H9 (cell line): Measurements from ENCODE around the gene NAA50. TPM values are rescaled to one million over a fixed set of nuclear protein-coding genes. Genes with fewer than 3 reads are reported as not detected.

Experiments
- DNase-seq: peaks from one replicate; pipeline ENCODE4 v3.0.0-alpha.2; 2017
- H2AFZ ChIP-seq: one replicate; pipeline ENCODE4 v1.6.1; 2013; ENCODE audit warnings: mild to moderate bottlenecking, low read length, control low read depth, moderate library complexity
- H2AK5ac ChIP-seq: 2 replicates; pipeline ENCODE4 v1.6.1; 2013; ENCODE audit warnings: low read length, control low read depth, mixed read lengths; ENCODE audit not compliant: insufficient read length
- H2BK120ac ChIP-seq: one replicate; pipeline ENCODE4 v1.6.1; 2013; ENCODE audit warnings: low read depth, mild to moderate bottlenecking, low read length, control low read depth, inconsistent platforms; ENCODE audit not compliant: poor library complexity, severe bottlenecking
- H2BK12ac ChIP-seq: 2 replicates; pipeline ENCODE4 v1.6.1; 2013; ENCODE audit warnings: low read length, control low read depth, mixed read lengths, low read depth; ENCODE audit not compliant: insufficient read length
- H2BK15ac ChIP-seq: 2 replicates; pipeline ENCODE4 v1.6.1; 2013; ENCODE audit warnings: low read depth, low read length, control low read depth
- H2BK20ac ChIP-seq: one replicate; pipeline ENCODE4 v1.6.1; 2013; ENCODE audit warnings: low read depth, mild to moderate bottlenecking, low read length, control low read depth, inconsistent platforms; ENCODE audit not compliant: poor library complexity, severe bottlenecking
- H2BK5ac ChIP-seq: 2 replicates; pipeline ENCODE4 v1.6.1; 2013; ENCODE audit warnings: low read length, control low read depth, mixed read lengths; ENCODE audit not compliant: insufficient read length
- H3K14ac ChIP-seq: 2 replicates; pipeline ENCODE4 v1.6.1; 2013; ENCODE audit warnings: low read length, control low read depth; ENCODE audit not compliant: insufficient read depth
- H3K18ac ChIP-seq: 2 replicates; pipeline ENCODE4 v1.6.1; 2013; ENCODE audit warnings: low read depth, mild to moderate bottlenecking, mixed read lengths, low read length, control low read depth; ENCODE audit not compliant: insufficient read length
- H3K23ac ChIP-seq: 2 replicates; pipeline ENCODE4 v1.6.1; 2013; ENCODE audit warnings: low read length, control low read depth, mixed read lengths, low read depth; ENCODE audit not compliant: insufficient read length
- H3K23me2 ChIP-seq: 2 replicates; pipeline ENCODE4 v1.6.1; 2013; ENCODE audit warnings: low read depth, mild to moderate bottlenecking, mixed read lengths, low read length, control low read depth; ENCODE audit not compliant: insufficient read length, poor library complexity, severe bottlenecking
- H3K27ac ChIP-seq: 2 replicates; pipeline ENCODE4 v1.5.1; 2013; ENCODE audit warnings: low read length, control low read depth, mixed read lengths, low read depth; ENCODE audit not compliant: insufficient read length
- H3K27me3 ChIP-seq: 2 replicates; pipeline ENCODE4 v1.6.1; 2013; ENCODE audit warnings: low read length, control low read depth, inconsistent platforms; ENCODE audit not compliant: insufficient read depth
- H3K4ac ChIP-seq: 2 replicates; pipeline ENCODE4 v1.6.1; 2013; ENCODE audit warnings: low read depth, mild to moderate bottlenecking, control low read depth, inconsistent platforms, low read length, moderate library complexity
- H3K4me1 ChIP-seq: 2 replicates; pipeline ENCODE4 v1.6.1; 2013; ENCODE audit warnings: low read length, control low read depth, inconsistent platforms; ENCODE audit not compliant: insufficient read depth
- H3K4me2 ChIP-seq: 2 replicates; pipeline ENCODE4 v1.6.1; 2013; ENCODE audit warnings: low read length, control low read depth, mixed read lengths; ENCODE audit not compliant: insufficient read length, insufficient read depth
- H3K56ac ChIP-seq: 2 replicates; pipeline ENCODE4 v1.6.1; 2013; ENCODE audit warnings: low read depth, mild to moderate bottlenecking, mixed read lengths, low read length, control low read depth; ENCODE audit not compliant: insufficient read length
- H3K79me1 ChIP-seq: 2 replicates; pipeline ENCODE4 v1.6.1; 2013; ENCODE audit warnings: low read depth, mild to moderate bottlenecking, moderate library complexity, low read length, control low read depth, inconsistent platforms; ENCODE audit not compliant: insufficient read depth, poor library complexity, severe bottlenecking
- H3K79me2 ChIP-seq: 2 replicates; pipeline ENCODE4 v1.6.1; 2013; ENCODE audit warnings: low read length, control low read depth, inconsistent platforms; ENCODE audit not compliant: insufficient read depth
- H3K9ac ChIP-seq: 2 replicates; pipeline ENCODE4 v1.6.1; 2013; ENCODE audit warnings: low read length, control low read depth, mixed read lengths; ENCODE audit not compliant: insufficient read length; ENCODE audit errors: extremely low read depth
- H3K9me3 ChIP-seq: one replicate; pipeline ENCODE4 v1.6.1; 2013; ENCODE audit warnings: low read depth, low read length, inconsistent platforms; ENCODE audit not compliant: control insufficient read depth
- H3T11ph ChIP-seq: one replicate; pipeline ENCODE4 v1.6.1; 2013; ENCODE audit warnings: mild to moderate bottlenecking, low read length, control low read depth, inconsistent platforms
- H4K20me1 ChIP-seq: one replicate; pipeline ENCODE4 v1.6.1; 2013; ENCODE audit not compliant: control insufficient read depth, insufficient read length, insufficient read depth
- H4K5ac ChIP-seq: 2 replicates; pipeline ENCODE4 v1.6.1; 2013; ENCODE audit warnings: low read depth, mild to moderate bottlenecking, mixed read lengths, low read length, control low read depth; ENCODE audit not compliant: insufficient read length
- H4K8ac ChIP-seq: replicated peaks from 2 replicates; pipeline ENCODE4 v1.6.1; 2013; ENCODE audit warnings: low read length, control low read depth, mixed read lengths, low read depth; ENCODE audit not compliant: insufficient read length
- H4K91ac ChIP-seq: 2 replicates; pipeline ENCODE4 v1.6.1; 2013; ENCODE audit warnings: low read depth, mild to moderate bottlenecking, moderate library complexity, mixed read lengths, low read length, control low read depth; ENCODE audit not compliant: insufficient read length
- H3K27ac Mint-ChIP-seq, 3 experiments: 2 replicates in 2 of 3; 3 replicates in 1 of 3; pipeline ENCODE4 v1.8.0; 2020 to 2021; ENCODE audit warnings: mixed read lengths in 3 of 3, mild to moderate bottlenecking in 1 of 3, moderate library complexity in 1 of 3
- H3K27me3 Mint-ChIP-seq: 2 replicates; pipeline ENCODE4 v1.8.0; 2021; ENCODE audit warnings: low read depth, mild to moderate bottlenecking, moderate library complexity, mixed read lengths
- H3K36me3 Mint-ChIP-seq, 3 experiments: 2 replicates in 2 of 3; 3 replicates in 1 of 3; pipeline ENCODE4 v1.8.0; 2020 to 2021; ENCODE audit warnings: low read depth in 3 of 3, mixed read lengths in 3 of 3; ENCODE audit not compliant: insufficient read depth in 1 of 3
- H3K4me1 Mint-ChIP-seq, 2 experiments: 2 replicates each; pipeline ENCODE4 v1.8.0; 2020; ENCODE audit warnings: mixed read lengths in 2 of 2
- H3K4me3 Mint-ChIP-seq, 2 experiments: 2 replicates in 1 of 2; 3 replicates in 1 of 2; pipeline ENCODE4 v1.8.0; 2020 to 2021; ENCODE audit warnings: mild to moderate bottlenecking in 2 of 2, mixed read lengths in 2 of 2, moderate library complexity in 1 of 2
- H3K9me3 Mint-ChIP-seq, 2 experiments: 2 replicates in 1 of 2; 3 replicates in 1 of 2; pipeline ENCODE4 v1.8.0; 2020; ENCODE audit warnings: mild to moderate bottlenecking in 2 of 2, mixed read lengths in 2 of 2, moderate library complexity in 1 of 2
- WGBS: extraction: QIAGEN DNeasy Blood & Tissue Kit; methylation state at CpG from one replicate; pipeline ENCODE4 v1.1.7; 2013; ENCODE audit warnings: missing lambda C conversion rate, low lambda C conversion rate, mixed read lengths; ENCODE audit not compliant: insufficient read length; ENCODE audit errors: extremely low coverage; 5-methylcytosine and 5-hydroxymethylcytosine counted together
- total RNA-seq: library from RNA; stranded (reverse); gene quantifications from 2 replicates; pipeline ENCODE4 v1.2.1, GENCODE V29; 2021
- TF ChIP-seq, protein P1 (sequence below): fragments of 200-600 bp; sonication (generic); conservative IDR thresholded peaks from 3 replicates; pipeline ENCODE4 v1.8.0; 2021; ENCODE audit warnings: antibody characterized with exemption, mild to moderate bottlenecking

The NAA50 gene
- total RNA-seq, 1 experiment from 2014 or later = 216 TPM

DNA sequence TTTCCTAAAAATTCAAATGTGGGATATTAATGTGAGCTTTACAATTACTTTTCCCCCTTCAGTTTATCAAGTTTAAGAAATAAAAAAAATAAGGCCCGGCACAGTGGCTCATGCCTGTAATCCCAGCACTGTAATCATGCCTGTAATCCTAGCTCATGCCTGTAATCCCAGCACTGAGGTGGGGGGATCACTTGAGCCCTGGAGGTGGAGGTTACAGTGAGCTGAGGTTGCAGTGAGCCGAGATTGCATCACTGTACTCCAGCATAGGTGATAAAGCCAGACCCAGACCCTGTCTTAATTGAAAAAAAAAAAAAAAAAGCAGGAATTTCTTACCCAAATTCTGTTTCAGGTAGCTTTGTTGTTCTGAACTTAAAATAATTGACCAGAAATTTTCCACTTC, 18.6 kb upstream of the NAA50 start:
- Histone ChIP-seq H2AK5ac (no peak overlapping the region), H3K9me3 (no peaks in the 10 kb centered on the region), H3K23ac (no peak overlapping the region), H4K20me1 (no peaks in the 10 kb centered on the region), H3K4me1 (no peaks in the 10 kb centered on the region), H4K91ac (no peak overlapping the region), H3K4me2 (no peak overlapping the region), H3K9ac (no peak overlapping the region), H3K23me2 (no peaks in the 10 kb centered on the region), H3K79me2 (no peaks in the 10 kb centered on the region), H3K79me1 (no peaks in the 10 kb centered on the region), H2BK15ac (no peak overlapping the region), H3K4ac (no peak overlapping the region), H4K5ac (no peak overlapping the region), H3K27ac (no peak overlapping the region), H3K18ac (no peak overlapping the region), H3K56ac (no peak overlapping the region), H4K8ac (no peak overlapping the region), H3K27me3 (no peaks in the 10 kb centered on the region), H3K14ac (no peak overlapping the region), H2BK12ac (no peak overlapping the region), H2BK20ac (no peak overlapping the region), H2BK5ac (no peak overlapping the region), H3T11ph (no peak overlapping the region), H2AFZ (no peak overlapping the region), H2BK120ac (no peak overlapping the region)
- Mint-ChIP-seq H3K27me3 (no peaks in the 10 kb centered on the region), H3K27ac (0 out of 7 replicates have a peak overlapping the region, but pooled peaks of 1 of the 3 experiments have one; percentile 57), H3K36me3 (no peaks in the 10 kb centered on the region), H3K4me3 (no peak overlapping the region), H3K4me1 (no peaks in the 10 kb centered on the region), H3K9me3 (no peaks in the 10 kb centered on the region)
- TF ChIP-seq, protein P1, sequence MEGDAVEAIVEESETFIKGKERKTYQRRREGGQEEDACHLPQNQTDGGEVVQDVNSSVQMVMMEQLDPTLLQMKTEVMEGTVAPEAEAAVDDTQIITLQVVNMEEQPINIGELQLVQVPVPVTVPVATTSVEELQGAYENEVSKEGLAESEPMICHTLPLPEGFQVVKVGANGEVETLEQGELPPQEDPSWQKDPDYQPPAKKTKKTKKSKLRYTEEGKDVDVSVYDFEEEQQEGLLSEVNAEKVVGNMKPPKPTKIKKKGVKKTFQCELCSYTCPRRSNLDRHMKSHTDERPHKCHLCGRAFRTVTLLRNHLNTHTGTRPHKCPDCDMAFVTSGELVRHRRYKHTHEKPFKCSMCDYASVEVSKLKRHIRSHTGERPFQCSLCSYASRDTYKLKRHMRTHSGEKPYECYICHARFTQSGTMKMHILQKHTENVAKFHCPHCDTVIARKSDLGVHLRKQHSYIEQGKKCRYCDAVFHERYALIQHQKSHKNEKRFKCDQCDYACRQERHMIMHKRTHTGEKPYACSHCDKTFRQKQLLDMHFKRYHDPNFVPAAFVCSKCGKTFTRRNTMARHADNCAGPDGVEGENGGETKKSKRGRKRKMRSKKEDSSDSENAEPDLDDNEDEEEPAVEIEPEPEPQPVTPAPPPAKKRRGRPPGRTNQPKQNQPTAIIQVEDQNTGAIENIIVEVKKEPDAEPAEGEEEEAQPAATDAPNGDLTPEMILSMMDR = no peak
- no CpG with 5 or more reads among the region's 2 CpGs for WGBS
- DNase-seq = no peak
